CD1c-positive myeloid dendritic cell (primary cell): ENCODE measurements around the gene CARMIL1.

Experiments
- DNase-seq: peaks from one replicate; pipeline ENCODE4 v3.0.0-alpha.2; 2016; ENCODE audit errors: extremely low spot score

Gene CARMIL1

DNA sequence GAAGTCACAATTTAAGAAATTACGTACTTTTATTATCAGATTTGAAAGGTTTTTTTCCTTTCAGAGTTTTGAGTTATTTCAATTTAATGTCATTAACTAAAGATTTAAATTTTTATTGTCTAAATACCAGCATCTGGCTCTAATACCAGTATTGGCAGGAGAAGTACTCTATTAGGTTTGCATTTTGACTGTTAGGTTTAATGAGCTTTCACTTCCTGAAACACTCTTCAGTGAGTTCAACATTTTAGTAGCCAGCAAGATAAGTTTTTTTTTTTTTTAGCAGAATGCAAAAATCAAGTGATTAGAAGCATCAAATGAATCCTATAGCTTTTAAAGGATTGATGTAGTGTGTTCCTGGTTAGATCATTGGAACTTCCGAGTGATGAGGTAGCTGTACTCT, 338.8 kb downstream of the CARMIL1 start:
- peak; percentile 39 for DNase-seq

GRCh38 chr6:25619217-25619616, 340.0 kb downstream of the CARMIL1 start:
- DNase-seq = peak; percentile 20

DNA sequence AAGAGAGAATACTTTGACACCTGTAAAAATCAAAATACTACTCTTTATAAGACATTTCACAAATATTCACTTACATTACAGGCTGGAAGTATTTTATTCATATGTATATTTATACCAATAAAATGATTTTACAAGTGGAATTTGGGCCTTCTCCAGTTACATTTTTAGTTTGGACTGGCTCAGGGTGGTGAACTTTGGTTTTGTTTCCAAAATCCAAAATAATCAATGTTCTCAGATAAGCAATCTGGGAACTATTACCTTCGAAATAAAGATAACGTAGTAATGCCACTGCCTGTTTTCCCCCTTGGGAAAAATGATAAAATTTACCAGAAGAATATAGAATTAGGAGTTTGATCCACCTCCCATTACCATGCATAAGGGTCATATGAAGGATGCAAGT, 341.2 kb downstream of the CARMIL1 start:
- DNase-seq = no peak

DNA sequence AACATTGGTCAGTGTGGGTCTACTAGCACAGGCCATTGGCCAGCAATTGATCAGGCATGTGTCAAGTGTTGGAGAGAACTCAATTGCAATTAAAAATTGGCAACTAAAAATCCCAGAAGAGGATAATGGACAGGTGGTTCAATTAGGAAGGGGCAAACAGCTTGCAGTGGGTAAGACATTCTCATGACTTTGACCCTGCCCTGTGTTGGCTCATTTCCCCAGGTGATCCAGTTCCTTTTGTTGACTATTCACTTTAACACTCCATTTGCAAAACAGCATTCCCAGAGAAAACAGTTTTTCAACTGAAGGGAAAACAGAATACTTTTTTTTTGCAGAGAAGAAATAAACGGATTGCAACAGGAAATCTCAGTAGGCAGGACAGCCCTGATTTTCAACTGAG, 343.9 kb downstream of the CARMIL1 start:
- DNase-seq = no peak

DNA sequence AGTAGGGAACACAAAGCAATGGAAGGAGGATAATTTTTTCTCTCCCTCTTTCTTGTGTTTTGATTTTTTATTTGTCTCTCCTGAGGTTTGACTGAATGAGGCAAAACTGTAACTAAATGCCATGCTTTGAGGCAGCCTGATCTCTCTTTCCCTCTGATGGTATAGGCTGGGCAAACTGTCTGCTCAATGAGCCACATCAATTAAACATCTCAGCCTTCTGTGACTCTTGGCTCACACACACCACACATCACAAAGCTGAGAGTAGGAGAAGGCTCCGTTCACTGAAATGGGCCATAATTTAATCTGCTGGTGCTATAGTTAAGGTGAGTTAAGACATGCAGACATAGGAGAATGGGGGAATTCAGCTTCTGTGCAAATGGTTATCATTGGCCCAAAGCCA, 344.7 kb downstream of the CARMIL1 start:
- no peak for DNase-seq

DNA sequence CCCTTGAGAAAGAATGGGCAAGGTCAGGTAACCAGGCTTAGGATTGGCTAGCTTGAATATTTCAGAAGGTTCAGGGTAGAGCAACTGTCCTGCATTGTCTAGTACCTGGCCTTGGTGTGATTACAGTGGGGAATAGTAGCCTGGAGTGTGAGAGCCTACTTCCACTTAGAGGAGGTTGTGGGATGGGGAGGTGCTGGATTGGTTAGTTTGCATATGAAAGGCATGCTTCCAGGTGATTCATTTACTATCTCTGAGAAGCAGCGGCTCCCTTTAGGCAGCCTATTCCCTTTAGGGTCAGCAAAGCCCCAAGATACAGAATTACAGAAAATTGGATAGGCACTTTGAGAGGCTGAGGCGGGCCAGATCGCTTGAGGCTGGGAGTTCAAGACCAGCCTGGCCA, 347.8 kb downstream of the CARMIL1 start:
- DNase-seq = no peak

- DNase-seq = no peak
Measured at GRCh38 chr6:25628471-25629197, 349.5 kb downstream of the CARMIL1 start.

DNA sequence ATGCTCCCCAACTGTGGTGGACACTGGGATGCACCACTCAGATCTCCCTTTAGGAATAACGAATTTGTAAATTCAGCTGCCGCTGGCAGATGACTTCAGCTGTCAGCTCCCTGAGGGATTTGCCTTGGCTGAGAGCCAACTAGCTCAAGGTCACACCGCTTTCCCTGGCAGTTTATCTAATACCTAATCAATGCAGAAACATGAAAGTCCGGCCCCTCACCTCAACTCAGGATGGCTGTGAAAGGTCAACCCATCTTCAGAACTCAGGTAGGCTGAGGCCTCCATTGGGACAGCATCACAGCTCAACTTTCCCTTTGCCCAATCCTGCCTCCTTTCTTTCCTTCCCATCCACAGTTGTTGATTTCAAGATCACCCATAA, 350.0 kb downstream of the CARMIL1 start:
- DNase-seq = no peak

GRCh38 chr6:25630508-25631278, 351.5 kb downstream of the CARMIL1 start:
- no peak for DNase-seq

DNA sequence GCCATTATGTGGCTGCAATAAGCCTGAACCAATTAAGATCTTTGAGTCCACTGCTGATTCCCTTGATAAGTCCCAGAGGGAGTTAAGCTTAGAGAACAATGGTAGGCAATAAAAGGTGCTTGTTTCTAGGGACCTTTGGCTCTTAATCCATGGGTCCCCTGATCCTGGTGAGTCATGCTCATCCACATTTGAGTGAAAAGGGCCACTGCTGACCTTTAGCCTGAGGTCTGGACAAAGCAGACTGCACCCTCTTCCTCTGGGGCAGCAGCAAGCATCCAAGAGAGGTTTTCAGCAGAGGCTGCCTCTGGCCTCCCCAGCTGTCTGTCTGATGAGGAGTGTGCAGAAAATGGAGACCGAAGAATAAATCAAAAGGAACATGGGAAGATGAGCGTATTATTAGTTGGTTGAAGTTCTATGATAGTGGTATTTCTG, 356.7 kb downstream of the CARMIL1 start:
- no peak for DNase-seq

GRCh38 chr6:25637211-25637610, 358.0 kb downstream of the CARMIL1 start:
- DNase-seq = no peak

DNA sequence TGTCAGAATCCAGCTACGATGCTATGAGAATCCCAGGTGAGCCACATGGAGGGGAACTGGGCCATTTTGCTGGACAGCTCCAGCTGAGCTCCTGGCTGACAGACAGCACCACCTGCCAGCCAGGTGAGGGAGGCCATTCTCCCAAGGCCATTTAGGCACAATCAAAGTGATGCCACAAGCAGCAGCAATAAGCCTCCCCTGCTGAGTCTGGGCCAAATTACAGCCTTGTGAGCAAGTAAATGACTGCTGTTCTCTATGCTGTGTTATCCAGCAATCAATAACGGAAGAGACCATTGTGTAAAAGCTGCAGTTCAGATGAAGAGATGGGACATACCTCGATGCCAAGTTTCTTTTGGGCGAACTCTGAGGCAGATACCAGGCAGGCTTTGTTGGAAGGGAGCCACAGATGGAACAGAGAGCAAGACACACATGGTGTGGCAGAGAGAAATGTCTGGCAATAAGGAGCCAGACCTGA, 358.8 kb downstream of the CARMIL1 start:
- no peak for DNase-seq

DNA sequence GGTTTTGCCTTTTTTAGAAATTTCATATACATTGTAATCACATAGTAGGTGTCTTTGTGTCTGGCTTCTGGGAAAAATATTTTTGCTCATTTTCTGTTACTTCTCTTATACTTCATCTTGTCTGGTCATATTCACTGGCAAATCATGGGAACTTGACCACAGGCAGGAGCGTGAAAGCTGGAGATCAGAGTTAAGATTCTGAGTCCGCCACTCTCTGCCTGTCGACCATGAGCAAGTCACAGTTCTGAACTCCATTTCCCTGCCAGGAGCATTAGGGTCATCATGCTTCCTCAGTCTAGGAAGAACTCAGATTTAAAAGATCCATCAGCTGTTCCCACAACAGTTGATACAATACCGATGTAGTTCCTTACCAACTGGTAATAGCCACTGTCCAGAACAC, 360.5 kb downstream of the CARMIL1 start:
- no peak for DNase-seq

DNA sequence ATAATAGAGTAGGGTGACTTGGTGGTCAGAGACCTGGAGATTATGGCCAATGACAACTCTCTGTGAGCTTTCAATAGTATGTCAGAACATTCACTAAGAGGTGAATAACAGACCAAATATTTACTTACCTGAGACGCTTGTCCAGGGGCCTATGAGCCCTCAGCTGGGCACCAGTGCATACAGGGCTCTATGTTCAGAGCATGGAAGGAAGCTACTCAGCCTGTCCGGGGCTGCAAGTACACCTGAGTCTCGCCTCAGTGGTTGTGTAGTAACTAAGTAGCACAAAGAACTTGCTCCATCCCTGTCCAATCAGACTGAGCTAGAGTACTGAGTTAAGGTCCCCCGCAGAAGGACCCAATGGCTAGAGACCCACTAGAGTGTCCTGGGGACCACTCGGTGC, 361.3 kb downstream of the CARMIL1 start:
- no peak for DNase-seq

DNA sequence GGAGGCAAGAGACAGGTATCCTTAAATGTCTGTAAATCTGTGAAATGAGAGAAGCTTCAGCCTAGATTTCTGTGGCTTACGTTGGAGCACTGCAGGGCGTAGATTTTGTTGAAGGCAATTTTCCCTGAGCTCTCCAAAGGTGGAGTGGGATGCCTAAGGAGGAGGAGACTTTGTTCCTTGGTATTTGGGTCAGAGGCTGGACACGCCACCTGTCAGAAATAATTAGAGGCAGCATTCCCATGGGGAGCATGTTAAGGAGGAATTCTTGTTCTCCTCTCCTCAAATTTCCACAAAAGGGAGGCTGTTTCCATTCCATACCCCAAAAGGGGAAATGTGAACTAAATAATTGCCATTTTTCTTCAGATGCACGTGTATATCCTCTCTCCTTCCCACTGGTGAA, 361.7 kb downstream of the CARMIL1 start:
- no peak for DNase-seq

GRCh38 chr6:25641377-25641776, 362.2 kb downstream of the CARMIL1 start:
- DNase-seq = no peak

- DNase-seq = no peak
Measured at GRCh38 chr6:25641940-25642666, 362.9 kb downstream of the CARMIL1 start.

- no peak for DNase-seq
Measured at GRCh38 chr6:25642667-25643328, 363.6 kb downstream of the CARMIL1 start.

DNA sequence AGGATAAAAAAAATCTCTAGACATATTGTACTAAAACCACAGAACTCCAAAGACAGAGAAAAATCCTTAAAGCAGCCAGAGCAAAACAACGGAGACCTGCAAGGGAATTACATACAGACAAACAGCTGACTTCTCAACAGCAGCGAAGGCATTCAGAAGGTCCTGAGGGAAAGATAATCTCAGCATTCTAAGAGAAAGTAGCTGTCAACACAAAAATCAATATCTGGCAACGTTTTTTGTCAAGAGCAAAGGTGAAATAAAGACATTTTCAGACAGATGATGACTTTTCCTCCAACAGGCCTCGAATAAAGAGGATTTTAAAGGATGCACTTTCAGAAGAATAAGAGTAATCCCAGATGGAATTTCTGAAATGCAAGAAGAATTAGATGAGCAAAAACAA, 366.7 kb downstream of the CARMIL1 start:
- DNase-seq = no peak

DNA sequence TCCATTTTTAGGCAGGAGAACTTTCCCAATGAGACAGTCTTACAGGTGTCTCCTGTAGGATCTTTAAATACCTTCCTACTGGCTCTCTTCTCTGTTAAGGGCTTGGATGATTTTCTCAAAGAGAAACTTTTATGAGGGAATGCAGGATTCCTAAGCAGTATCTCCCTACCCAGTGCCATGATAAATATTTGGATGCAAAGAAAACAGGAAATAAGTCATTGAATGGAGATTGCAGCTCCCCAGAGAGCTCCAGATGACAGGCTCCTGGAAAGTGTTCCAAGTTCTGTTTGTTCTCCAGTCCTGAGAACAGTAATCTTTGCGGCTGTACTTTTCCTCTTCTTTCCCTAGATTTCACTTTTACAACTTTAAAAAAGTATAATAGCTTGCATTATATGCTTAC, 370.4 kb downstream of the CARMIL1 start:
- no peak for DNase-seq

GRCh38 chr6:25652007-25652515, 372.9 kb downstream of the CARMIL1 start, which contains the start of gene SCGN:
Gene SCGN, plus strand, starts transcription at chr6:25652215. Its CDS starts 189 bp downstream, at chr6:25652404.
- peak; percentile 31 for DNase-seq

DNA sequence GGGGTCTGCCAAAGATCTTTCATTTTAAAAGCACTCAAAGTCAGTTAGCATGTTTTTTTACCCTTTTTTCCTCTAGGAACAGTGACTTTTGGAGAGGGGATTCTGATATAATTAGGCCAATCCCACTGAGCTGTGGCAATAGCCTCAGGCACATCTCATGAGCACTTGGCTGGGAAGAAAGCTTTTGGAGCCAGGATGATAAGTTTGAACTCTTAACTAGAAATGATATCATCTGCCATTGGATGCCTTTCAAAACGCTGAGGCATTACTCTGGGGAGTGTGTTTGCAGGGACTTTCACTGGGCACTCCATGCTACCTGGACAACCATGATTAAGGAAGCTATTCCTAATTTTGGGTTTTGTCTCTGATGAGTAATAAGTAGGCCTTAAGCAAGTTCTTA, 376.5 kb downstream of the CARMIL1 start:
- no peak for DNase-seq
